ENCODE measurements around the gene FIBP. TPM values are rescaled to one million over a fixed set of nuclear protein-coding genes. Genes with fewer than 3 reads are reported as not detected.

Gene FIBP
- total and polyA plus RNA-seq, 10 of the 15 experiments (the other 5 are each of a cell fraction or from before 2014, with no cell fraction given), result 65.1 to 182 (median 94.6) TPM

DNA sequence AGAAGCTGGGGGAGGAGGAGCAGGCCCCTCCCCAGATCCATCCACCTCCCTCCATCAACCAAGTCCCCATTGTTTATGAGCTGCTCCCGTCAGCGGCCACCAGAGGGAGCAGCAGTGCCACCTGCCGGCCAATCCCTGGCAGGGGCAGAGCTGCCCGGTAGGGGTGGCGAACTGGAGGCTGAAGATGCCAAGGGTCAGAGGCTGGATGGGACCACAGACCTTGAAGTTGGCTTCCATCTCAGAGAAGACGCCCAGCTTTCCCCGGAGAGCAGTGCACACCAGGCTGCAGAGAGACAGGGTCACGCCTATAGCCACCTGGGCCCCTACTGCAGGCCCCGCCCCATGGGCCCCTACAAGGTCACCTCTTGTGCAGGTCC is 3.6 kb downstream of the FIBP start:
- Histone ChIP-seq H4K20me1 (ENCODE audit: control insufficient read depth, insufficient read depth) (no peaks in the 10 kb centered on the region), H3K27me3 (replicated peaks in 1 of 2; ENCODE audit: control insufficient read depth in 2 of 2, insufficient read depth in 2 of 2, low read length in 1 of 2) (no peaks in the 10 kb centered on the region), H3K4me1 (ENCODE audit: control insufficient read depth, insufficient read depth, low read length) (peaks cover 22% of the 10 kb centered on the region), H2AFZ (ENCODE audit: control insufficient read depth, low read depth, low read length) (peak overlapping the region; percentile 35; the same call in 1 of the 2 replicates), H3K9me3 (replicated peaks; ENCODE audit: control insufficient read depth, insufficient read depth, low read length) (no peaks in the 10 kb centered on the region), H3K36me3 (ENCODE audit: control insufficient read depth in 2 of 2, insufficient read depth in 2 of 2, low read length in 1 of 2) (peaks cover 12 to 25% of the 10 kb centered on the region in 2 experiments), H3K79me2 (ENCODE audit: control insufficient read depth, insufficient read depth, low read length) (peaks cover 15% of the 10 kb centered on the region), H3K4me3 (no peak overlapping the region), H3K27ac (ENCODE audit: control insufficient read depth, insufficient read depth) (no peak overlapping the region), H3K4me2 (ENCODE audit: control insufficient read depth, insufficient read depth) (peak overlapping the region; percentile 50; the same call in 1 of the 2 replicates), H3K9ac (ENCODE audit: control insufficient read depth, insufficient read depth, low read length) (no peak overlapping the region)
- WGBS (ENCODE audit: insufficient coverage, insufficient replicate concordance, low lambda C conversion rate, missing lambda C conversion rate), result 12% methylated on average over 9 of the region's 9 CpGs
- in situ Hi-C loops (cut with MboI) (loop anchor here (5.0 kb wide), 1 partner anchor 103 kb away; no protein-coding TSS in a partner anchor), intact Hi-C loops (cut with micrococcal nuclease; ENCODE audit: unreplicated experiment) (loop anchor here (1.0 kb wide), 1 partner anchor 105 kb away; no protein-coding TSS in a partner anchor)
- BruUV-seq (replicated peaks), result no TSS peak
- RAD21 ChIA-PET (ENCODE audit: unreplicated experiment), result interaction anchor here (0.7 to 4.1 kb wide), 24 partner anchors 9 to 315 kb away, joined by 3 to 40 read pairs (median 5); partner anchors contain the start of gene KAT5
- CTCF ChIA-PET, result interaction anchor here (0.6 to 11.0 kb wide), 69 partner anchors 8 to 398 kb away, joined by 3 to 167 read pairs (median 4); partner anchors contain the start of genes AP5B1, CFL1, EFEMP2 and FOSL1
- DNase-seq (ENCODE audit: low read depth, low spot score) (no peak), ATAC-seq (peak; percentile 69), FAIRE-seq (peak; percentile 81)
- SMC1A ChIA-PET (ENCODE audit: uncharacterized antibody, unreplicated experiment), result interaction anchor here (0.6 to 2.7 kb wide), 21 partner anchors 8 to 414 kb away, joined by 3 to 28 read pairs (median 4); partner anchors contain the start of genes KAT5 and MUS81
- POLR2A ChIA-PET, result interaction anchor here (1.1 to 4.0 kb wide), 4 partner anchors 11 to 52 kb away, joined by 3 to 33 read pairs (median 10); partner anchors contain the start of genes CFL1 and MUS81
- TF ChIP-seq IKZF1 (conservative IDR thresholded peaks at IDR 0.05) (0 out of 2 replicates have a peak, but pooled peaks have one; percentile 42), SKIL (IDR thresholded peaks at IDR 0.05; ENCODE audit: low read depth, poor library complexity, severe bottlenecking) (no peak), BCLAF1 (IDR thresholded peaks at IDR 0.05) (no peak), NBN (IDR thresholded peaks at IDR 0.05) (0 out of 2 replicates have a peak, but pooled peaks have one; percentile 35), NR2F1 (conservative IDR thresholded peaks at IDR 0.05) (peak; percentile 77), GATAD2B (conservative IDR thresholded peaks at IDR 0.05; ENCODE audit: low read depth) (peak; percentile 55; the same call in 1 of the 2 replicates), YY1 (IDR thresholded peaks at IDR 0.05; ENCODE audit: low read depth, low read length) (peak; percentile 88), NFIC (IDR thresholded peaks at IDR 0.05; ENCODE audit: low read depth, low read length) (no peak), STAT1 (conservative IDR thresholded peaks at IDR 0.05) (no peak), ZNF207 (IDR thresholded peaks at IDR 0.05; ENCODE audit: borderline replicate concordance) (no peak), CREB1 (IDR thresholded peaks at IDR 0.05; ENCODE audit: low read depth) (no peak), EED (IDR thresholded peaks at IDR 0.05; ENCODE audit: low read depth) (no peak), E2F4 (IDR thresholded peaks at IDR 0.05; ENCODE audit: low read depth, low read length) (no peak), RELA (IDR thresholded peaks at IDR 0.05; ENCODE audit: borderline replicate concordance, partially characterized antibody) (peak; percentile 55), BHLHE40 (IDR thresholded peaks at IDR 0.05; ENCODE audit: borderline replicate concordance in 1 of 2, low read depth in 2 of 2, low read length in 1 of 2) (peak in 1 of 2 experiments; percentile 36; a peak in 1 of 4 replicates), KAT2A (conservative IDR thresholded peaks at IDR 0.05; ENCODE audit: control insufficient read depth, low read depth, low read length) (no peak), TCF3 (IDR thresholded peaks at IDR 0.05; ENCODE audit: borderline replicate concordance, insufficient read depth, low read depth, low read length) (peak; percentile 35; the same call in 1 of the 2 replicates), RAD21 (IDR thresholded peaks at IDR 0.05; ENCODE audit: insufficient read depth, low read depth, low read length) (peak; percentile 93), NRF1 (conservative IDR thresholded peaks at IDR 0.05; ENCODE audit: low read depth, low read length) (no peak)

Measured in GM12878 (cell line).